Coronary artery (tissue), 2 donors: Measurements from ENCODE around the gene OTOP2.
A peak's percentile ranks its signal among the peaks of the same experiment; 100 is the strongest.

ENCODE experiments used
- DNase-seq: peaks from one replicate; pipeline ENCODE4 v3.0.0-alpha.2; 2017; ENCODE audit warnings: low spot score
- H3K27ac ChIP-seq, 2 donors: fragments of 200-600 bp; sonication (generic); one replicate each; pipeline ENCODE4 v1.5.1; 2016 to 2019
- H3K4me3 ChIP-seq: fragments of 200-600 bp; sonication (generic); 2 replicates; pipeline ENCODE4 v1.5.1; 2016; ENCODE audit warnings: mild to moderate bottlenecking, moderate library complexity
- TF ChIP-seq, protein P1 (sequence below): fragments of 200-600 bp; sonication (generic); IDR thresholded peaks from one replicate; pipeline ENCODE4 v1.5.1; 2019; ENCODE audit warnings: antibody characterized with exemption

Gene OTOP2

DNA sequence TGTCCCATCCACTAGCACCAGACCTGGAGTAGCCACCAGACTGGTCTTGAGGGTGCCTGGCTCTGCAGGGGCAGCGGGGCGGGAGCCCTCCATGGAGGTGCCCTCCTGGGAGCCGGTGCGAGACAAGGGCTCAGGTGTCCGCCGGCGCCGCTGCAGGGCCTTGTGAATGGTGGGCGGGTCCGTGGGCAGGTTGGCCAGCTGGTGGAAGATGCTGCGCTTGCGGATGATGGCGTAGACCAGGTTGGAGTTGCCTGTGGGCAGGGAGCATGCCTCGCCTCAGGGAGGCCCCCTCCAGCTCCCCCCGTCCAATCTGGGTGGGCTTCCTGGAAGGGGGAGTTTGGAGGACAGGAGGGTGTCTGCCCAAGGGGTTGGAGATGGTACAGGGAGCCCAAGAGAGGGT is 30.0 kb downstream of the OTOP2 start:
- Histone ChIP-seq H3K27ac (no peak overlapping the region), H3K4me3 (no peak overlapping the region)
- no peak for DNase-seq
- TF ChIP-seq, protein P1, sequence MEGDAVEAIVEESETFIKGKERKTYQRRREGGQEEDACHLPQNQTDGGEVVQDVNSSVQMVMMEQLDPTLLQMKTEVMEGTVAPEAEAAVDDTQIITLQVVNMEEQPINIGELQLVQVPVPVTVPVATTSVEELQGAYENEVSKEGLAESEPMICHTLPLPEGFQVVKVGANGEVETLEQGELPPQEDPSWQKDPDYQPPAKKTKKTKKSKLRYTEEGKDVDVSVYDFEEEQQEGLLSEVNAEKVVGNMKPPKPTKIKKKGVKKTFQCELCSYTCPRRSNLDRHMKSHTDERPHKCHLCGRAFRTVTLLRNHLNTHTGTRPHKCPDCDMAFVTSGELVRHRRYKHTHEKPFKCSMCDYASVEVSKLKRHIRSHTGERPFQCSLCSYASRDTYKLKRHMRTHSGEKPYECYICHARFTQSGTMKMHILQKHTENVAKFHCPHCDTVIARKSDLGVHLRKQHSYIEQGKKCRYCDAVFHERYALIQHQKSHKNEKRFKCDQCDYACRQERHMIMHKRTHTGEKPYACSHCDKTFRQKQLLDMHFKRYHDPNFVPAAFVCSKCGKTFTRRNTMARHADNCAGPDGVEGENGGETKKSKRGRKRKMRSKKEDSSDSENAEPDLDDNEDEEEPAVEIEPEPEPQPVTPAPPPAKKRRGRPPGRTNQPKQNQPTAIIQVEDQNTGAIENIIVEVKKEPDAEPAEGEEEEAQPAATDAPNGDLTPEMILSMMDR: no peak

DNA sequence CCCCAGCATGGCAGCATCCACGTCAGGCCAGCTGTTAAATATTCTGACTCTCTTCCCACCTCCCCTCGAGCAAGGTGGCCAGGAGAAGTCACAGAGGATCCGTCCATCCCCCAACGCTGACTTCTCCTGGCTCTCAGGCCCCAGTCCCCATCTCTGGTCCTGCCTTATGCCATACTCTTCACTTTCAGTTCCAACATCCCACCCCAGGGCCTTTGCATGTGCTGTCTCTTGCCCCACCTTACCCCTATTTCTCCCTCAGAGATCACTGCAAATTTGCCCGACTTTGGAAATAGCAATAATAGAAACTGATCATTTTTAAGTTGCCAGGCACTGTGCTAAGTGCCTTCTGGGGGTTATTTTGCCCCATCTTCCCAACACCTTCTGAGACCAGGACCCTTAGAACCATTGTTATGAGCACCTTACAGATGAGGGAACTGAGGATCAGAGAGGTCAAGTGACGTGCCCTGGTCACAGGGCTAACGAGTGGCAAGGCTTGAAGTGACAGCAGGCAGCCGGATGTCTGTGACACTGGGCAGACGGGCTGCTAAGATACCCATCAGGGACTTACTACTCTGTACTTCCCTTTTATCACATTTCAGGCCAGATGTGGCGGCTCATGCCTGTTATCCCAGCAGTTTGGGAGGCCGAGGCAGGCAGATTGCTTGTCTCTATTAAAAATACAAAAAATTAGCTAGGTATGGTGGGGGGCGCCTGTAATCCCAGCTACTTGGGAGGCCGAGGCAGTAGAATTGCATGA is 30.8 kb downstream of the OTOP2 start:
- no peak overlapping the region for H3K4me3 ChIP-seq
- H3K27ac ChIP-seq: no peak overlapping the region
- TF ChIP-seq, protein P1: no peak
- DNase-seq: no peak

DNA sequence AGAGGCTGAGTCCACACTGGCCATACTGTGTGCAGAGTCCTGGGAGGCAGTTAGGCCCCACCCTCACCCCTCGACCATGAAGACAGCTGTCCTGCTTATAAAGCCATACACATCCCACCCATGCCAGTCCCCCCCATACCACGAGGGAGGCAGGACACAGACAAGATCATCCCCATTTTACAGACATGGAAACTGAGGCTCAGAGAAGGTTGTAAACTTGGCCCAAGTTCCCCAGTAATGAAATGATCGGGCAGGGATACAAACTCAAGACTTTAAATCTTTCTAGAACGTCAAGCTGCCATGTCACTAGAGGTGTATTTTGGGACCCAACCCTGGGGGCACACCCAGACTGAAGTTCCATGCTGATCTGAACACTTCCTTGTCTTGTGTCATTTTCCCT is 32.0 kb downstream of the OTOP2 start:
- no peak overlapping the region for H3K27ac ChIP-seq
- no peak overlapping the region for H3K4me3 ChIP-seq
- TF ChIP-seq, protein P1: no peak
- no peak for DNase-seq

DNA sequence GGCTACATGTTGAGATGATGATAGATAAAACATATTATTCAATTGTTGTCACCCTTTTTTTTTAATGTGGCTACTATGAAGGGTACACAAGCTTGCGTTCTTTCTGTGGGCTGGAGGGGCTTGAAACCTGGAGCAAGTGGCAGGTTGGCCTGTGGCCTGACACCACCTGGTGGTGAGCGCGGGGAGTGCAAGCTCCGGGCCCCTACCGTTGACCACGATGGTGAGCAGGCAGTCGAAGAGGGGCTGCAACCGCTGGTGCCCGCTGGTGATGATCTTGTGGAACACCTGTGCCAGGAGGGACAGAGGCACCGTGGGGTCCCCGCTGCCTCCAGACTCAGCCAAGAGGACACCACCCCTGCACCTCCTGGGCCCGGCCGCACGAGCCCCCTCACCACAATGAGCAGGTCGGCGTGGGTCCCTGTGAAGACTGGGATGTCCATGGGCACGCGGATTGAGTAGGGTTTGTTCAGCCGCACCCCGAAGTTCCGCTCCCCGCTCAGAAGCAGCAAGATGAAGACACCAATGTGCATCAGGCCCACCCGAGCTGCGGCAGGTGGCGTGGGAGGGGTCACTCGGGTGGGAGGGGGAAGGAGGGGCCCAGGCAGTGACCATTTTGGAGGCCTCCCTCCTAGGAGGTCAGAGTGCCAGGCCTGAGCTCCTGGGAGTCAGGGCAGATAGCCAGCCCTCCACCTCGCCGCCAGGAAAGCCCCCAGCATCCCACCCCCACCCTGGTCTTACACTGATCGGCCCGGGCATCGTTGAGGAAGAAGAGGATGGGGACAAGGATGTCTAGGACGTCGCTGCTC is 34.1 kb downstream of the OTOP2 start:
- DNase-seq: no peak
- H3K27ac ChIP-seq: no peak overlapping the region
- TF ChIP-seq, protein P1: peak; percentile 80
- no peak overlapping the region for H3K4me3 ChIP-seq

DNA sequence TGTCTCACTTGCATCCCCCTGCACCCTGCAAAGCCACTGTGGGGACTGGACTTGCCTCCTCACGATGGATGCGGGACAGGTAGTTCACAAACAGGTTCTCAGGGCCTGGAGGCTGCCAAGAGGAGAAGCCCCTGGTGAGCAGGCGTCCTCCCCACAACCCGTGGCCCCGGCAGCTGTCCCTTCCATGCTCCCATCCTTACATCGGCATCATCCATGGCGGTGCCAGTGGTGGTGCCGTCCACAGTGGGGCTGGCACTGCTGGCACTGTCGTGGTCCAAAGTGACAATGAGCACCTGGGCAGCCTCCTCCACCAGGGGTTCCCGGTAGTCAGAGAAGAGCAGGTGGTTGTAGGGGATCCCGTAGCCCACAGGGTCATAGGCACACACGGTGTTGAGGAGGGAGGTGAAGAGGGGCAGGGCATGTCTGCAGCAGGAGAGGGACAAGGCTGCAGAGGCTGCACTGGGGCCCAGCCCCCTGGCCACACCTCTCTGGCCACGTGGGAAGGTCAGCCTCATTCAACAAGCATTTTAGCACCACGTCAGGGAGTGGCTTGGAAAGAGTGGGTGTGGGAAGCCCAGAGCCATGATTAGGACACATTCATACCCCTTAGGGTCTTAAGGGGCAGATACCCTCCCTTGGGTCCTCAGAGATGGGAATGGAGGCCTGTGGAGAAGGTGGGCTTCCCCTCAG is 35.9 kb downstream of the OTOP2 start:
- DNase-seq: no peak

DNA sequence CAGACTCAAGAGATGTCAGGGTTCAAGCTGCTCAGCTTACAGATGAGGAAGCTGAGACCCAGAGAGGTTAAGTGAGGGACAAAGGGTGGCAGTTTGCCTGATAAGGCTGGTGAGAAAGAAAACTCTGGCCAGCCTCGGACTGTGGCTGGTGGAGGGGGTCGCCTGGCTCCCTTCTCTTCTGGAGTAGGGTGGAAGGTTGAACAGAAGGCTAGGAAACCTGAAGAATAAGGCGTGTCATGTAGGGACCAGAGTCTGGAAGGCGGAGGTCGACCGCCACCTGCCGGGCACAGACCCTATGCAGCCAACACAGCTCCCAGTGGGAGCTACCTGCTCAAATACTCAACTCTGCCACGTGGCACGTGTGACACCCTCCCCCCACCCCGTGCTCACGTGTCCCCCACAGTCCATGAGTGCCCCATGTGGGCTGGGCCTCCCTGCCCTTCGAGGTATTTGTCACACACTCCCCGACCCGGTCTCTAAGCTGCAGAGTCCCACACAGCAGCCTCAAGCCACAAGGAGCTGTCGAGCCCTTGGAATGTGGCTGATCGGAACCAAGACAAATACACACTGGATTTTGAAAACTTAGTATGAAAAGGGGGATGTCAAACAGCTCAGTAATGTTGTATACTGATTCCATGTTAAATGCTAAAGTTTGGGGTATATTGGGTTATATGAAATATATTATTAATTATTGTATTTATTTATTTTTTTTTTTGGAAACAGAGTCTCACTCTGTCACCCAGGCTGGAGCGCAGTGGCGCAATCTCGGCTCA is 36.7 kb downstream of the OTOP2 start:
- Histone ChIP-seq H3K27ac (no peak overlapping the region), H3K4me3 (no peak overlapping the region)
- TF ChIP-seq, protein P1: no peak
- DNase-seq: no peak

More for the DNA sequence above, 35.9 kb downstream of the OTOP2 start:
- TF ChIP-seq, protein P1: no peak
- H3K4me3 ChIP-seq: no peak overlapping the region
- H3K27ac ChIP-seq: no peak overlapping the region
